GM19372 (cell line): Measurements from ENCODE around the gene SLX9.

Experiments
- ATAC-seq: cut with Tn5 transposase; IDR thresholded peaks from one replicate; pipeline ENCODE4 v1.9.1; 2021; ENCODE audit warnings: mild to moderate bottlenecking, low read depth, moderate library complexity; ENCODE audit not compliant: unreplicated experiment

SLX9 gene

DNA sequence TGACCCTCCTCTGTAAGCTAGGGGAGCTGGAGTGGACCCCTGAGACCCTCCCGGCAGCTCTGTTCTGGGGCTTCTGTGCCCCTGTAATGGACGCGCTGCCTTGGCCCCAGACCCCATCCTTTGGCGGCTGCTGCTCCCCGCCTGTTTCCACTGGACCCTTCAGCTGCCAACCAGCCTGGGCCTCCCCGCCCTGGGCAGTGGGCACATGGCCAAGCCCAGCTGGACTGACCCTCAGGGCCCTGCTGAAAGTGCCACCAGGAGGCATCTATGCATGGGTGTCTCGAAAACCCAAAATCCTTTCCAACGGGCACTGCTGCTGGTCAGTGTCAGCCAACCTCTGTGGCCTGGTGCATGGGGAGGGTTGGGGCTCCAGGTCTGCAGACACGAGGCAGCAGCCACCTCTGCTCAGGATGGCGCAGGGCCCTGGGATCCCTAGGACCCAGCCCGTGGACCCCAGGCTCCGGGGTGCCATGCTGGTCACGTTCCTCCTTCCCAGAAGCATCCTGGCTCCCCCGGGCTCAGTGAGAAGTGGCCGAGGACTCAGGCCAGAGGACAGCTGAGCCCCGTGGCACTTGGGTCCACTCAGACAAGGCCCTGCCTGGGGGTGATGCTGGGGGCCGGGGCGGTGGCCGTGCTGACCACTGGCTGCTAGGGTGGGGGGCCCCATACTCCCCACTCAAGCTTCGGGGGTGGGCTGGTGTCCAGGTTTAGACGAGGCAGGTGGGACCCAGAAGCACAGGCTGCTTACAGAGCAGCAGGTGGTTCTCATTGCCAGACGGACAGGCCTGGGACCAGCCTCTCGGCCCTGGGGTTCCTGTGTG lies 46.9 kb downstream of the SLX9 start:
- no peak for ATAC-seq

DNA sequence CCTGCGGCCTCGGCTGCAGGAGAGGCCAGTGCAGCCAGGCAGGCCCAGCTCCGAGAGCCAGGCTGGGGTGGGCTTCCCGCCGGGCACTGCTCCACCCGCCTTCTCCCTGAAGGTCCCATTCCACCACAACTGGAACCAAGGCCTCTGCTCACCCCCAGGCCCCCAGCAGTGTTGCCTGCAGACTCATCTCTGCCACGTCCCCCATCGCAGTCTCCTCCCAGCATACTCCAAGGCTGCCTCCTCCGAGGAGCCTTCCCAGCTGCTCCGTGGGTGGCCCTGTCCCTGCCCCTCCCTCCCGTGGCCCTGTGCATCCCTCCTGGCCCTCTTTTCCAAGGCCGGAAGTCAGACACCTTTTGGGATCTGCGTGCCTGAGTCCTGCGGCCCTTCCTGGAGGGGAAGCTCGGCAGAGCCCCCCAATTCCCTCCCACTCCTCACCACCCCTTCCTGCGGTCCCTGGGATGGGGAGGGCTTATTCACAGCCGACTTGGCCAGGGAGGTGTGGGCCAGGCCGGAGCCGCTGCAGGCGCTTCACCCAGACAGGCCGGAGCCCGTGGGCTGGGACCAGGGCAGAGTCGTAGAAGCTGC lies 47.6 kb downstream of the SLX9 start:
- no peak for ATAC-seq

DNA sequence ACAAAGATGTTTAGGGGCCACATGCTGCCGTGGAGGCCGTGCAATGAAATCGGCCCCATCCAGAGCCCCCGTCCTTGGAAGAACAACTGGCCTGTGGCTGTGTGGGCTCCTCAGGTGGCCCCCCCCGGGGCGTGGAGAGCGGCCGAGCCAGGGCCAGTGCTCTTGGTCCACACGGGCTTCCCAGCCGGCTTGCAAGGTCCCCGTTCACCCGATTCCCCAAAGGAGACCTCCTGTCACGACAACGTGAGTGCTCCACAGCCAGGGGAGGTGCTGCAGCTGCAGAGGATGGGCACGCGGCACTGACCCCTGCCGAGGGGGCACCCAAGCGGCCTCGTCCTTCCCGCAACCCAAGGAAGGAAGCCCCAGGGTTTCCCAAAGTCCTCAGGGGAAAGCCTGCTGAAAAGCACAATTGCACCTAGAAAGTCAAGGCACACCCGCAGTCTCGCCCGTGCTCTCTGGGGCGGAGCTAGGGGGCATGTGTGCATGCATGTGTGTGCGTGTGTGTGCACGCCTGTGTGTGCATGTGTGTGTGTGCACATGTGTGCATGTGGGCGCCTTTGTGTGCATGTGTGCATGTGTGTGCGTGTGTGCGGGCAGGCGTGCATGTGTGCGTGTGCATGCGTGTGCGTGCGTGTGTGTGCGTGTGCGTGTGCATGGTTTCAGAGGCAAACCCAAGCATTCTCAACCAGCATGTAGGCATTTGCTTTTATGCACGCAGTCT lies 48.2 kb downstream of the SLX9 start:
- ATAC-seq = no peak

DNA sequence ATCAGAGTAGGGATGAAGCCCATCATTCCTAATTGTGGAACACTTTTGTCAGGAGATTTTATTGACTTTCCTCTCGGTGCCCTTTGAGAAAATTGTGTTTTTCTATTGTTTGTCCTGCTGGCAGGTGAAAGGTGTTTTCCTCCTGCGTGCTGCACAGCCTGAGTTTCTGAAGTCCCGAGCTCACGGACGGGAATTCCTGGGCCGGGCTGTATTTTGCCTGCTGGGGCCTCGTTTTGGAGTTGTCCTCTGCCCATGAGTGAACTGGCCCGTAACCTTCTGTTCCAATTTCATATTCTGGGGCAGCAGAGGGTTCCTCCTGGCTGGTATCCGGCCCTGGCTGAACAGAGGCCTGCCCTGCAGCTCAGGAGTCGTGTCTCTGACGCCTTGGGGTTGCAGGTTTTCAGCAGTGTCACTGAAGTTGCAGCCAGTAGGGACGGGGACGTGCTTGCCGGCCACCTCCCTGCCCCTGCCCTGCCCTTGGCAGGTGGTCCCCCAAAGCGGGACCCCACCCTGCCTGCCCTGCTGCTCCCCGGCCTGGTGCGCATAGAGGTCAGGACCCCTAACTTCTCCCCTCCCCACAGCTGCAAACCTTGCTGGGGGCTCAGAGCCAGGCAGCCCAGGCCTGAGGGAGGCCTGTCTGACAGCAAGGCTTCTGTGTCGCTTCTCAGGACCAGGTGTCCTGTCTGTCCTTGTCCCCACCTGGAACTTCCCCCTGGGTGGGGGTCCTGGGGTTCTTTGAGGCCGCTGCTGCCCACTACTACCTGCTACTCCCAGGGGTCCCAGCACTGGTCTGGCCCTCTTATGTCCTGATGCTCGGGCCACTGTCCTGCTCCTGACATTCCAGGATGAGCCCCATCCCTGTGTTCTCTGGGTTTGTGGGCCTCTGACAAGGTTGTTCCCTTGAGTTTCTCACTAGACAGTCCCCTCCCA lies 49.0 kb downstream of the SLX9 start:
- ATAC-seq = no peak

DNA sequence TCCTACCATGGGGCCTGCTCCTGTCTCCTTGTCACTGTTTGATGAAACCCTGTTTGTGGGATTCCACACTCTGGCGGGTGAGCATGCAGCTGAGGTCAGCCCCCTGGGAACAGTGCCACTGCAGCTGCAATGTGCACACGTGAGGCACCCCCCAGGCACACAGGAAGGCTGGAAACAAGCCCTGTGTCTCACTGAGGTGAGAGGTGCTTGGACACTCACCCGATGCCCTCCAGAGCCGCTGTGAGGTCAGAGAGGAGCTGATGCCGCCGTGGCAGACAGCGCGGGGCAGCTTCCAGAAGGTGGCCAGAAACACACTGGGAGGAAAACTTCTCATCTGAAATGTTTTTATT lies 49.7 kb downstream of the SLX9 start:
- no peak for ATAC-seq

DNA sequence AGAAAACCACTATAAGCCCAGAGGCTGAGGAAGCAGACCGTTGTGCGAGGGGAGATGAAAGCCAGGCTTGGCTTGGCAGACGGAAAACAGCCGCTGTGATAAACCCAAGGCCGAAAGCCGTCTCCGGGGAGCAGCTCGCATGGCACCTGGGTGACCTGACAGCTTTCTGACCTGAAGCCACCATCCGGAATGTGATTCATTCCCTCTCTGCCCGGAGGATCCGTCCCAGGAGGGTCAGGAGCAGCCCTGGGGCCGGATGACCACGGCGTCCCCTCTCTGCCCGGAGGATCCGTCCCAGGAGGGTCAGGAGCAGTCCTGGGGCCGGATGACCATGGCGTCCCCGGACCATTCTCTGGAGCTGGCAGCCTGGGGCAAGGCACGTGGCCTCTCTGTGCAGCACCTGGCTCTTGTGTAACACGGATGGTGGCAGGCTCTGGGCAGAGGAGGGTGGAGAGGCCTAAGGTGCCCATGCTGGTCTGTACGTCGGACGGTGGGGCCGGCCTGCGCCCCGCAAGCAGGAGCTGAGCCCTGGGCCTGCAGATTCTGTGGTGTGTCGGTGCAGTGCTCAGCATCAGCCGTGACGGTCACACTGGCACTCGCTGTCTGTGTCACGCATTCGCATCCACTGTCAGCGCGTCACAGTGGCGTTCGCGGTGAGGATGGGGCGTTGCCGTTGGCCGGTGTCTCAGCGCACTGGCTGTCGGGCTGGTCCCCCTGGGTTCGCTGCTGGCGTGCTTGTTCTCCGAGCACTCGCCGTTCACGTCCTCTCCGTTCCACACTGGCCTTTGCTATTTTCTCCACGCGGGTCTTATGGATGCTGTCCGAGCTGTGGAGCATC lies 50.3 kb downstream of the SLX9 start:
- no peak for ATAC-seq

DNA sequence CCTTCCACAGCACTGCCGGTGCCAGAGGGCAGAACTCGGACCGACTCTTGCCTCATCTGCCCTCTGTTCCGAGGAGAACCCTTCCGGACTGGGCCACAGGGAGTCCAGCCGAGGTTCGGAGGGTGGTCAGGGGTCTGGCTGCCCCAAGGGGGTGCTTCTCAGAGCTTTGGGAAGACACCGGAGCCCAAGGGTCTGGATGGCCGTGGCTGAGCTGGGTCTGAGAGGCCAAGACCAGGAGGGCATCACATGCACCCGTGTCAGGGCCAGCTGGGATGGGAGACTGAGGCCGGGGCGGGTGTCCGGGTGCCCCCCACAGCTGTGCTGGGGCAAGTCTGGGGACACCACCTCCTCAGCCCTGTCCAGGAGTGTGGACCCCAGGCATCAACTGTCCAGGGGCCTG lies 51.1 kb downstream of the SLX9 start:
- no peak for ATAC-seq

DNA sequence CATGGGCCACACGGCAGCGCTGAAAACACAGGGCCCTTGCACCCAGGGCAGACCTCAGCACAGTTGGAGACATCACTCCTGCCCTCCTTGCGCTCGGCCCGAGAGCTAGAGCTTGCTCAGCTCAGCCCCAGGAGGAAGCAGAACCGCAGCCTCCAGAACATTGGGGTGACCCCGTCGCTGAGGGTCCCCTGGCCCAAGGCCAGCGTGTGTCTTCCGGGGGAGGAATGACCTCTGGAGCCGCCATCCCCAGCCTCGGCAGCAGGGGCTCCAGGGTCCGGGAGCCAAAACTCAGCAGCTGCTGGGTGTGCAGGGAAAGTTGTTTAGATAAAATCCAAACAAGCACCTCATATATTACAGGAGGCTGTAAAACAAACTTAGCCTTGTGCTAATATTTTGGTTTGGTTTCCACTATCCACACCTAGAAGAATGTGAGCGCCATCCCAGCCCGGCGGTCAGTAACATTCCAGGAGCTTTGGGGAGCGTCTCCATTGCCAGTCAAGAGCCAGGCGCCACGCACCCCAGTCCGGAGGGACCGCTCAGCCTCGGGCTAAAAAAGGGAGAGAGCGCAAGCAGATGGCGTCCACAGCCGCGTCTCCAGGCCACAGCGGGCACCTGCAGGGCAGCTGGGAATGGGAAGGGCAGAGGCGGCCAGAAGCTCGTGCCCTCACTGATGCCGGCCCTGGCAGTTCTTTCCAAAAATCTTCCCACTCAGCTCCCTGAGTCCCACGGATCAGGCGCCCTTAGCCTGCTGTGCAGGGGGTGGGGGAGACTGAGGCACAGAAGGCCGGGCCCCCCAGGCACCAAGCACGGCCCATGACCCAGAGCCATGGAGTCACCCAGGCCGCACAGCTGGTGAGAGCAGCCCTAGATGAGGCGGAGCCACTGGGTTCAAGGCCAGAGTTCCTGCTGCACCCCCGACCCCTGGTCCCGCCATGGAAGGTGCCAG lies 52.0 kb downstream of the SLX9 start:
- ATAC-seq = no peak

DNA sequence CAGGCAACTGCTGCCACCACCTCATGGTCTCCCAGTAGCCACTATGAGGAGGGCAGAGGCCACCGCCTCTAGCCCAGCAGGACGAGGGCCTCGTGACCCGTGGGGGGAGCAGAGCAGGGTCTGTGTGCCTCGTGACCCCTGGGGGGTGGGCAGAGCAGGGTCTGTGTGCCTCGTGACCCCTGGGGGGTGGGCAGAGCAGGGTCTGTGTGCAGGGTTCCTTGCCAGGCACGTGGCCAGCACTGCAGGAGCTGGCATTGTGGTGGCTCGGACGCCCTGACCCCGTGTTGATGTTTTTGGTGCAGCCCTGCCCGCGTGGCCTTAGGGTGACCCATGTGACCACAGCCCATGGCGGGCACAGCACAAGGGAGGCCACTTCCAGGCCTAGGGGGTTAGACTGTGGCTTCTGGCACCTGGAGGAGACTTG lies 52.8 kb downstream of the SLX9 start:
- no peak for ATAC-seq

DNA sequence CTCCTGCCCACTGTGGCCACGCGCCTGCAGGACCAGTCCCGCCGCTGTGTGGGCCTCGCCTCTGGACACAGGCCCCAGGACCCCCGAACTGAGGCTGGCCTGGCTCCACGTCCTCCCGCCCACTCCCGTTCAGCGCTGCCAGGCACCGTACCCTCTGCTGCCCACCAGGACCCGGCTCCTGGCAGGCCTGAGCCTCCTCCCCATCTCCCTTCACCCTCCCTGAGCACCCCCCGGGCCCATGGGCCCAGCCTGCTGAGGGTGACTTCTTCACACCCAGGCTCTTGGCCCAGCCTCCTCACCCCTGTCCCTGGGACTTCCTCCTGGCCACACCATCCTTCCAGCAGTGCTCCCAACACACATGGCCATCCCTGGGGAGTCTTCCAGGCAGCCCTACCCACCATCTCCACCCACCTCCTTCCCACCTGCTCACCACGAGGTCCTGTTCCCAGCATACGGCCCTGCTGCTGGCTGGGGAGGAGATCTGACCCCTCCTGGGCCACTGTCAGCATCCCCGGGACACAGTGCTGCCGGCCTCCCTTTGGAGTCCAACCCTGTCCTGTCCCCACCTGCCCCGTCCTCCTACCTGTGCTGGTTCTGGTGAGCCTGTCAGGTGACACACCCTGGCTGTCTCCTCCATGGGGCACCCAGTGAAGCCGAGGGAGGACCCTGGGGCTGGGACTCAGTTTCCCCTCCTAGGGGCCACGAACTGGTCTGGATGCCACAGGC lies 53.7 kb downstream of the SLX9 start:
- no peak for ATAC-seq

DNA sequence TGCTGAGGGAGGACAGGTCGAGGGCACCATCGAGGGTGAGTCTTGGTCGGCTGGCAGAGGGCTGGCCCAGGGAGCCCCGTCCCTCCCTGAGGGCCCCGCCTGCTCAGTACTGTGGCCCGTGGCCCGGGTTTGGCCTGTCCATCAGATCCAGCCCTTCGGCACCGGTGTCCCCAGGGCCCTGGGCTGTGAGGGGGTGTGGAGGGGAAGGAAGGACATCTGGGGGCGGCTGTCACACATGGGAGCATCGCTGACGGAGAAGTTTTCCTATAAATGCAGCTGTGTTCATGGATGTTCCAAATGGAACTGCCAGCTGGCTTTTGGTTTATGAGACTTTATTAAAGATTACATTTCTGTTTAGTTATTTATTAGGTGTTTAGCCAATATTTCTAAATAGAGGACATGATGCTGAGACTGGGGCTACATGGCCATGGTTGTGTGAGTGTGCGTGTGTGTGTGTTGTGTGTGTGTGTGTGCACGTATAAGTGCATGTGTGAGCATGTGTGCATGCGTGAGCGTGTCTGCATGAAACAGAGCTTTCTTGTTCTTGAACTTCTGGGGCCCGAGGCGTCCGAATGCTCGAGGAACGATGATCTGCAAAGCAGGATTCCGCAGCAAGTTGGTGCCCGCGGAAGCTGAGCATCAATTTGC lies 54.3 kb downstream of the SLX9 start:
- ATAC-seq = no peak

DNA sequence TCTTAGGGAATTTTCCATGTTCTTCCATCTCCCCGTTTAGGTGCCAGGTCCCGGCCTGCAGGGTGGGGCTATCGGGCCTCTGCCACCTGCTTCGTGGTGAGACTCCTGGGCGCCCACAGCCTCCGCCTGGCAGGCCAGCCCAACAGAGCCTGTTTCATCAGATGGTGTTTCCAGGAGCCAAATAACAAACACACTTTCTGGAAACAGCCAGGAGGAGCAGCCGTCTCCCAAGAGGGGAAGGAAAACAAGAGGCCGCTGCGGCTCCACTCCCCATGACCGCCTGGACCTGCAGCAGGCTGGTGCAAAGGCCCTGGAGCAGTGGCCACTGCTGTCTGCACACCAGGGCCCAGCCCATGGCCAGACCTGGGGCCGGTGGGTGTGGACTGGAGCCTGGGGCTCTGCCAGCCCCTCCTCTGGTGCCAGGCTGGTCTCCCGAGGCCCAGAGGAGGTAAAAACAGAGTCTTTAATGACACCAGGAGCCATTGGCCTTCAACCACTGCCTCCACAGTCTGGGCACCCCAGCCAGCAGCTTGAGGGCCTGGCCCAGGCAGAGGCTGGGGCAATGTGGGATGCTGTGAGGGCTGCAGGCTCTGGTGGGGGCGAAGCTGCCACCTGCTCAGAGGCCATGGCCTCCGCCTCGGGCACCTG lies 55.0 kb downstream of the SLX9 start:
- ATAC-seq = no peak

DNA sequence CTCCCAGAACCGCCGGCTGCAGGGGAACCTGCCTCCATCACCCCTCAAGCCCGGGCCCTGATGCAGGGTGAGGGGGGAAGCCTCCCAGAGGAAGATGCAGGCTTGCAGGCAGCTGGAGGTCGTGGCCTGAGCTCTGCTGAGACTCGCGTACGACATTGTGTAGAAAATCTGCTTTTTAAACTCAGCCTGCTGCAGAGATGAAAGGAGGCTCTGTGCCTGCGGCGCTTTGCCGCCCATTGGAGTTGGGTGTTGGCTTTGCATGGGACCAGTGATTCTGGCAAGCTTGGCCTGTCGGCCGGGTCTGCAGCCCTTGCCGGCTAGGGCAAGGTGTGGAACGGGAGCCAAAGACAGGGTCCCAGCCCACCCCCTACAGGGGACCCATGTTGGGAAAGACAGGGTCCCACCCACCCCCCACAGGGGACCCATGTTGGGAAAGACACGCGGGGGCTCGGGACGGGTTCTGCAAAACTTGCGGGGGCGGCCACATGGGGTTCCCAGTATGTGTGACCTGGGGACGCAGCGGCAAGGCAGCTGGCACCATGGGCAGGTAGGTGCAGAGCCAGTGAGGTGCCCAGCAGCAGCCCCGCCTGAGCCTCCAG lies 55.6 kb downstream of the SLX9 start:
- ATAC-seq = no peak

DNA sequence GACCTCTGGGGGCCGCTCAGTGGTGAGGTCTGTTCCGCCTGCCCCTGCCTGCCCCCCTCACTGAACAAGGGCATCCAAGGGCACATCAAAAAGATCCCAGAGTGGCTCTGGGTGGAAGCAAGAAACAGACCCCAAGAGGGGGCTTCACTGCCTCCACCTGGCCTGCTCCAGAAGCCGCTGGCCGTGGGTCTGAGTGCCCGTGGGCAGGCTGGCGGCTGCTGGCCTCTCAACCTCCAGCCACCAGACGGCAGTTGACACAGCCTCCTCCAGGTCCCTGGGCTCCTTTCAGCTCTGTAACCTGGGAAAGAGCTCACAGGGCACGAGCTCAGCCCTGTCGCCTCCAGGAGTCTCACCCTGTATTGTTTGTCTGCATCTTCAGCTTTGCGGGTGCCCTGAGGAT lies 56.3 kb downstream of the SLX9 start:
- no peak for ATAC-seq

DNA sequence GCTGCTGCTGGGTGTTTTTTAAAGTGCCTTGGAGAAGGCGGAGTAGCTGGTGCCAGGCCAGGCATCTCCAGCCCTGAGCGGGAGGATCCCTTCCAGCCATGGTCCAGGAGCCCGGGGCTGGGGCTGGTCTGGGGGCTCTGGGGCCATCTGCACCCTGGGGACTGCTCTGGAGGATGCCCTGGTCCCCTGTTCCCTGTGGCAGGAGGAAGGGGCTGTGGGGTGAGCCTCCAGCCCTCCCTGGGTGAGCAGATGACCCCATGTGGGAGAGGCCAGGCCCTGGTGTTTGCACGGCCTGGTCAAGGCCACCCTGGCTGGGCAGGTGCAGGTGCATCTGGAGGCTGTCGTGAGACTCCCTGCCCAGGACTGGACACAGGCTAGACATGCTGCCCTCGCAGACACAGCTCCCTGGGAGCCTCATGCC lies 56.7 kb downstream of the SLX9 start:
- no peak for ATAC-seq

DNA sequence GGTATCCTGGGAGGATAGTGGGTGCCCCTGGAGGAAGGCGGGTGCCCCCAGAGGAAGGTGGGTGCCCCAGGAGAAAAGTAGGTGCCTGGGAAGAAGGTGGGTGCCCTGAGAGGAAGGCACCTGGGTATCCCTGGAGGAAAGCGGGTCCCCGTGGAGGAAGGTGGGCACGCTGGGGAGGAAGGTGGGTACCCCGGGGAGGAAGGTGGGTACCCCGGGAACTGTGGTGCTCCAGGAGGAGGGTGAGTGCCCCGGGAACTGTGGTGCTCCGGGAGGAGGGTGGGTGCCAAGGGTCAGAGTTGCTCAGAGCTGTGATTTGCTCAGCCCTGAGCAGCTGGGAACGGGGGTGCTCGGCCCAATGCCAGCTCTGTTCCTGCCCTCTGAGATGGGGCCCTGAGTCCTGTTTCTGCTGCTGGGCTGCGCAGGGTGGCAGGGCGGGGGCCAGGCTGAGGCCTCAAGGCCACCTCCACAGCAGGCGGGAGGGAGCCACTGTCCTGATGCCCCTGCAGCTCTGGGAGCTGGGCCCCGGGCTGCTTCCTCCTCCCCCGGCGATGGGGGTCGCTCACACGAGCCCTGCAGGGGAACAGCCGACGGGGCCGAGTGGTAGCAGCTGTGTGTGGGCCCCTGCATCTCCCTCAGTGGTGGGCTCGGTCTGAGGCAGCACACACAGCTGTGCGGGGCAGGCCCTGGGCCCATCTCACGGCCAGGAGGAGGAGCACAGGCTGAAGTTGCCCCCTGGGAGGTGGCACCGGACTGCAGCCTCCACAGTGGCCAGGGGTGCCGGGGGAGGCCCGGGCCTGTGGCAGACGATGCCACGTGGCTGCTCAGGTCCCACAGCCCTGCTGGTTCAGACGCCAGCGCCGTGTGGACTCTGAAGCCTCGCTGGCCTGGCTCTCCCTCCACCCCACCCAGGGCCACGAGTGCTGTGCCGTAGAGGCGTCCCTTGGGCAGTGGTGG lies 57.4 kb downstream of the SLX9 start:
- no peak for ATAC-seq
